ENCODE results near the gene RAB37.
A peak's percentile ranks its signal among the peaks of the same experiment; 100 is the strongest.

Gene RAB37

GRCh38 chr17:74759243-74759801, 22.3 kb downstream of the RAB37 start:
- Histone ChIP-seq H3K27ac (ENCODE audit: poor library complexity, severe bottlenecking) (peak overlapping the region; percentile 76), H3K36me3 (ENCODE audit: low read depth) (no peaks in the 10 kb centered on the region), H3K4me1 (ENCODE audit: insufficient read depth, poor library complexity, severe bottlenecking) (peaks cover 42% of the 10 kb centered on the region), H3K27me3 (ENCODE audit: insufficient read depth, poor library complexity, severe bottlenecking) (no peaks in the 10 kb centered on the region), H3K4me3 (ENCODE audit: severe bottlenecking) (no peak overlapping the region), H3K9me3 (ENCODE audit: severe bottlenecking) (no peaks in the 10 kb centered on the region)
- no peak for DNase-seq (ENCODE audit: low spot score)
- peak; percentile 20; the same call in 2 of the 3 replicates for ATAC-seq (ENCODE audit: low read depth)
- TF ChIP-seq, protein P1, sequence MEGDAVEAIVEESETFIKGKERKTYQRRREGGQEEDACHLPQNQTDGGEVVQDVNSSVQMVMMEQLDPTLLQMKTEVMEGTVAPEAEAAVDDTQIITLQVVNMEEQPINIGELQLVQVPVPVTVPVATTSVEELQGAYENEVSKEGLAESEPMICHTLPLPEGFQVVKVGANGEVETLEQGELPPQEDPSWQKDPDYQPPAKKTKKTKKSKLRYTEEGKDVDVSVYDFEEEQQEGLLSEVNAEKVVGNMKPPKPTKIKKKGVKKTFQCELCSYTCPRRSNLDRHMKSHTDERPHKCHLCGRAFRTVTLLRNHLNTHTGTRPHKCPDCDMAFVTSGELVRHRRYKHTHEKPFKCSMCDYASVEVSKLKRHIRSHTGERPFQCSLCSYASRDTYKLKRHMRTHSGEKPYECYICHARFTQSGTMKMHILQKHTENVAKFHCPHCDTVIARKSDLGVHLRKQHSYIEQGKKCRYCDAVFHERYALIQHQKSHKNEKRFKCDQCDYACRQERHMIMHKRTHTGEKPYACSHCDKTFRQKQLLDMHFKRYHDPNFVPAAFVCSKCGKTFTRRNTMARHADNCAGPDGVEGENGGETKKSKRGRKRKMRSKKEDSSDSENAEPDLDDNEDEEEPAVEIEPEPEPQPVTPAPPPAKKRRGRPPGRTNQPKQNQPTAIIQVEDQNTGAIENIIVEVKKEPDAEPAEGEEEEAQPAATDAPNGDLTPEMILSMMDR (IDR thresholded peaks at IDR 0.05; ENCODE audit: poor library complexity, severe bottlenecking): no peak

GRCh38 chr17:74759941-74760340, 22.9 kb downstream of the RAB37 start:
- ATAC-seq (ENCODE audit: low read depth): peak; percentile 24
- DNase-seq (ENCODE audit: low spot score): no peak
- Histone ChIP-seq H3K27me3 (ENCODE audit: insufficient read depth, poor library complexity, severe bottlenecking) (no peaks in the 10 kb centered on the region), H3K4me1 (ENCODE audit: insufficient read depth, poor library complexity, severe bottlenecking) (peaks cover 42% of the 10 kb centered on the region), H3K4me3 (ENCODE audit: severe bottlenecking) (no peak overlapping the region), H3K36me3 (ENCODE audit: low read depth) (peaks cover 1% of the 10 kb centered on the region; the same call in 1 of the 2 replicates), H3K27ac (ENCODE audit: poor library complexity, severe bottlenecking) (peak overlapping the region; percentile 76), H3K9me3 (ENCODE audit: severe bottlenecking) (no peaks in the 10 kb centered on the region)
- TF ChIP-seq, protein P1 (IDR thresholded peaks at IDR 0.05; ENCODE audit: poor library complexity, severe bottlenecking): no peak

GRCh38 chr17:74760404-74761105, 23.5 kb downstream of the RAB37 start:
- Histone ChIP-seq H3K27me3 (ENCODE audit: insufficient read depth, poor library complexity, severe bottlenecking) (no peaks in the 10 kb centered on the region), H3K4me3 (ENCODE audit: severe bottlenecking) (no peak overlapping the region), H3K36me3 (ENCODE audit: low read depth) (peaks cover 8% of the 10 kb centered on the region; the same call in 1 of the 2 replicates), H3K4me1 (ENCODE audit: insufficient read depth, poor library complexity, severe bottlenecking) (peaks cover 42% of the 10 kb centered on the region), H3K9me3 (ENCODE audit: severe bottlenecking) (no peaks in the 10 kb centered on the region), H3K27ac (ENCODE audit: poor library complexity, severe bottlenecking) (peak overlapping the region; percentile 76)
- TF ChIP-seq, protein P1 (IDR thresholded peaks at IDR 0.05; ENCODE audit: poor library complexity, severe bottlenecking): no peak
- DNase-seq (ENCODE audit: low spot score): no peak
- ATAC-seq (ENCODE audit: low read depth): peak; percentile 49

GRCh38 chr17:74761419-74761818, 24.4 kb downstream of the RAB37 start:
- DNase-seq (ENCODE audit: low spot score) (no peak), ATAC-seq (ENCODE audit: low read depth) (no peak)
- Histone ChIP-seq H3K27me3 (ENCODE audit: insufficient read depth, poor library complexity, severe bottlenecking) (no peaks in the 10 kb centered on the region), H3K36me3 (ENCODE audit: low read depth) (peaks cover 16% of the 10 kb centered on the region; the same call in 1 of the 2 replicates), H3K4me1 (ENCODE audit: insufficient read depth, poor library complexity, severe bottlenecking) (peaks cover 42% of the 10 kb centered on the region), H3K4me3 (ENCODE audit: severe bottlenecking) (no peak overlapping the region), H3K9me3 (ENCODE audit: severe bottlenecking) (no peaks in the 10 kb centered on the region), H3K27ac (ENCODE audit: poor library complexity, severe bottlenecking) (peak overlapping the region; percentile 76)
- TF ChIP-seq, protein P1 (IDR thresholded peaks at IDR 0.05; ENCODE audit: poor library complexity, severe bottlenecking): no peak

DNA sequence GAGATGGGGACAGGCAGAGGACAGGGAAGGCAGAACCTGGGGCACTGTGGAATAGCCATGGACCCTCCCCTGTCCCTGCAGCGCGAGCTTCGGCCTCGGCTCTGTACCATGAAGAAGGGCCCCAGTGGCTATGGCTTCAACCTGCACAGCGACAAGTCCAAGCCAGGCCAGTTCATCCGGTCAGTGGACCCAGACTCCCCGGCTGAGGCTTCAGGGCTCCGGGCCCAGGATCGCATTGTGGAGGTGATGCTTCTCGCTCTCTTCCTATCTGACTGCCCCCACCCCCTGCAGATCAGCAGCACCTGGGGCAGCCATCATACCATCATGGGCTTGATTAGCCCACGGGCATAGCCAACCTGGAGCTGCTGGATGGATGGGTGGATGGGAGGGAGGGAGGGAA, 24.9 kb downstream of the RAB37 start:
- Histone ChIP-seq H3K27me3 (ENCODE audit: insufficient read depth, poor library complexity, severe bottlenecking) (no peaks in the 10 kb centered on the region), H3K4me1 (ENCODE audit: insufficient read depth, poor library complexity, severe bottlenecking) (peaks cover 42% of the 10 kb centered on the region), H3K9me3 (ENCODE audit: severe bottlenecking) (no peaks in the 10 kb centered on the region), H3K4me3 (ENCODE audit: severe bottlenecking) (no peak overlapping the region), H3K36me3 (ENCODE audit: low read depth) (peaks cover 20% of the 10 kb centered on the region; the same call in 1 of the 2 replicates), H3K27ac (ENCODE audit: poor library complexity, severe bottlenecking) (no peak overlapping the region)
- ATAC-seq (ENCODE audit: low read depth) (no peak), DNase-seq (ENCODE audit: low spot score) (no peak)
- TF ChIP-seq, protein P1 (IDR thresholded peaks at IDR 0.05; ENCODE audit: poor library complexity, severe bottlenecking): no peak
